ENCODE data around the gene SSH3. TPM values are rescaled to one million over a fixed set of nuclear protein-coding genes. Genes with fewer than 3 reads are reported as not detected.

Gene SSH3
- polyA plus RNA-seq, 1 of the 3 experiments (the other 2 are of a cell fraction): 13.5 TPM

DNA sequence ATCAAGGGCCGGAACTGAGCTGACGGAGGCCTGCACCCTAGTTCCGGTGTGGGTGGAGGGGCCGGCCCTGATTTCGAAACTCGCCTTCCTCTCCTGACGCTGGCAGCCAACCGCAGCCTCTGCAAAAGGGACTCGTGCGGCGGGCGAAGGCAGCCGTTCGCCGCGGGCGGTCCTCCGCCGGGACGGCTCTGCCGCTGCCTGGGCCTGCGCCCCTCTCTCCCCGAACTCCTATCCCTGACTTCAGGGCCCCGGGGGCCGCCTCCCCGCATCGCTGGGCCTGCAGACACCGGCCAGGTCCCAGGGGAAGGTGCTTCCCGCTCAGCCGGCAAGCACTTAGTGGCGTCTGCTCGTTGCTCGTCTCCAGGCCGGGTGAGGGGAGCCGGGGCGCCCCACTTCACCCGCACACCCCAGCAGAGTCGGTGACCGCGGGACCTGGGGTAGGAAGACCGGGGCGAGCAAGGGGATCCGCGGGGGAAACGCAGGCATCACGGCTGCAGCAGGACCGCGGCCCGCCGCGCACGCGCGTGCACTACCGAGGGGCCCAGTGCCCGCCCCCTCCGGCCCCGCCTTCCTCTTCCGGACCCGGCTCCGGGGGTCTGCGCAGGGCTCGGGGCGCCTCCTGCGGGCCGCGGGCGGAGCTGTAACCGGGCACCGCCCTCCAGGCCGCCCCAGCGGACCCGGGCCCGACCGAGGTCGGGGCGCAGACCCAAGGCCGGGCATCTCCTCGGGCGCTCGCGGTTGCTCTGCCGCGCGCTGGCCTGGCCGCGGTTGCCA is 14.7 kb upstream of the SSH3 start (continued):
- TF ChIP-seq, protein P1, sequence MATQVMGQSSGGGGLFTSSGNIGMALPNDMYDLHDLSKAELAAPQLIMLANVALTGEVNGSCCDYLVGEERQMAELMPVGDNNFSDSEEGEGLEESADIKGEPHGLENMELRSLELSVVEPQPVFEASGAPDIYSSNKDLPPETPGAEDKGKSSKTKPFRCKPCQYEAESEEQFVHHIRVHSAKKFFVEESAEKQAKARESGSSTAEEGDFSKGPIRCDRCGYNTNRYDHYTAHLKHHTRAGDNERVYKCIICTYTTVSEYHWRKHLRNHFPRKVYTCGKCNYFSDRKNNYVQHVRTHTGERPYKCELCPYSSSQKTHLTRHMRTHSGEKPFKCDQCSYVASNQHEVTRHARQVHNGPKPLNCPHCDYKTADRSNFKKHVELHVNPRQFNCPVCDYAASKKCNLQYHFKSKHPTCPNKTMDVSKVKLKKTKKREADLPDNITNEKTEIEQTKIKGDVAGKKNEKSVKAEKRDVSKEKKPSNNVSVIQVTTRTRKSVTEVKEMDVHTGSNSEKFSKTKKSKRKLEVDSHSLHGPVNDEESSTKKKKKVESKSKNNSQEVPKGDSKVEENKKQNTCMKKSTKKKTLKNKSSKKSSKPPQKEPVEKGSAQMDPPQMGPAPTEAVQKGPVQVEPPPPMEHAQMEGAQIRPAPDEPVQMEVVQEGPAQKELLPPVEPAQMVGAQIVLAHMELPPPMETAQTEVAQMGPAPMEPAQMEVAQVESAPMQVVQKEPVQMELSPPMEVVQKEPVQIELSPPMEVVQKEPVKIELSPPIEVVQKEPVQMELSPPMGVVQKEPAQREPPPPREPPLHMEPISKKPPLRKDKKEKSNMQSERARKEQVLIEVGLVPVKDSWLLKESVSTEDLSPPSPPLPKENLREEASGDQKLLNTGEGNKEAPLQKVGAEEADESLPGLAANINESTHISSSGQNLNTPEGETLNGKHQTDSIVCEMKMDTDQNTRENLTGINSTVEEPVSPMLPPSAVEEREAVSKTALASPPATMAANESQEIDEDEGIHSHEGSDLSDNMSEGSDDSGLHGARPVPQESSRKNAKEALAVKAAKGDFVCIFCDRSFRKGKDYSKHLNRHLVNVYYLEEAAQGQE (IDR thresholded peaks at IDR 0.05; ENCODE audit: low read depth, low read length): no peak; the same call in 1 of the 2 replicates
- peak; percentile 59 for TF ChIP-seq ELF1 (IDR thresholded peaks at IDR 0.05)
- TF ChIP-seq RXRA (IDR thresholded peaks at IDR 0.05; ENCODE audit: borderline replicate concordance, low read depth): no peak
- TF ChIP-seq TCF12 (IDR thresholded peaks at IDR 0.05): no peak
- TF ChIP-seq JUND (IDR thresholded peaks at IDR 0.05): no peak
- TF ChIP-seq FOXJ3 (CRISPR knock-in tag; IDR thresholded peaks at IDR 0.05): no peak
- TF ChIP-seq MEF2A (IDR thresholded peaks at IDR 0.05; ENCODE audit: borderline replicate concordance, low read depth): no peak
- TF ChIP-seq MXI1 (IDR thresholded peaks at IDR 0.05; ENCODE audit: low read depth, low read length): peak; percentile 30
- TF ChIP-seq, protein P2, sequence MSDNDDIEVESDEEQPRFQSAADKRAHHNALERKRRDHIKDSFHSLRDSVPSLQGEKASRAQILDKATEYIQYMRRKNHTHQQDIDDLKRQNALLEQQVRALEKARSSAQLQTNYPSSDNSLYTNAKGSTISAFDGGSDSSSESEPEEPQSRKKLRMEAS (IDR thresholded peaks at IDR 0.05; ENCODE audit: low read depth): peak; percentile 70; the same call in 1 of the 2 replicates
- no peak for TF ChIP-seq CHD2 (IDR thresholded peaks at IDR 0.05; ENCODE audit: low read length, partially characterized antibody)
- TF ChIP-seq TAF1 (IDR thresholded peaks at IDR 0.05; ENCODE audit: borderline replicate concordance, low read depth, low read length): peak; percentile 64; the same call in 1 of the 2 replicates
- no peak for TF ChIP-seq RCOR1 (IDR thresholded peaks at IDR 0.05; ENCODE audit: low read length)

DNA sequence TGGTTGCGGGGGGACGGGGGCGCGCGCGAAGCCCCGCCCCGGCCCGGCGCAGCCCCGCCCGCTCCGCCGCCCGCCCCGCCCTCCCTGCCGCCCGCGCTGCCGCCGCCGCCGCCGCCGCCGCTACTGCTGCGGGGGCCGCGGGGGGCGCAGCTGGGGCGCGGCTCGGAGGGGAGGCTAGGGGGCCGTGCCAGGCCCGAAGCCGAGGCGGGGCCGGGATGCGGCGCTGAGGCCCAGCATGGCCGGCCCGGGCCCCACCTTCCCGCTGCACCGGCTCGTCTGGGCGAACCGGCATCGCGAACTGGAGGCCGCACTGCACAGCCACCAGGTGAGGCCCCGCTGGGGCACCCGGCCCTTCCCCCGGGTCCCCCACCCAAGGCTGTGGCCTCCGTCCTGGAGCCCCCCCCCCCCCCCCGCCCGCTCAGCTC is 14.1 kb upstream of the SSH3 start, which contains the start of gene ANKRD13D:
Gene ANKRD13D (plus strand): TSS at position 78 of the 425 bp plus-strand sequence. CDS start 158 bp downstream, at position 236.
- no peaks in the 10 kb centered on the region for H3K9me2 ChIP-seq
- H3K9me3 ChIP-seq: no peaks in the 10 kb centered on the region
- H4K20me1 ChIP-seq (ENCODE audit: insufficient read depth): no peaks in the 10 kb centered on the region
- DNase-seq: no peak
- H3K79me2 ChIP-seq (ENCODE audit: insufficient read depth): peaks cover 48% of the 10 kb centered on the region
- no peaks in the 10 kb centered on the region for H3K27me3 ChIP-seq (ENCODE audit: insufficient read depth)
- WGBS (ENCODE audit: low lambda C conversion rate): 0% methylated on average over 4 of the region's 56 CpGs
- peak within 1 kb of the TSS; percentile 86 for H3K9ac ChIP-seq
- H3F3A ChIP-seq (replicated peaks; ENCODE audit: insufficient read depth): peaks cover 18% of the 10 kb centered on the region
- H3K27ac ChIP-seq (ENCODE audit: low read depth in 2 of 2, low read length in 1 of 2): peak within 1 kb of the TSS; percentile 91 to 98
- ChIA-PET CTCF (interaction anchor here (0.7 to 4.4 kb wide), 19 partner anchors 10 to 207 kb away, joined by 3 to 37 read pairs (median 5); partner anchors contain the start of gene POLD4), POLR2A (interaction anchor here (0.6 to 1.6 kb wide), 5 partner anchors 14 to 33 kb away, joined by 3 to 5 read pairs (median 4); partner anchors contain the start of gene SSH3)
- H3K4me1 ChIP-seq (ENCODE audit: control insufficient read depth in 1 of 2, insufficient read depth in 2 of 2, low read depth in 1 of 2, low read length in 1 of 2): peaks cover 12 to 30% of the 10 kb centered on the region in 2 experiments; a peak in 3 of 4 replicates
- peak within 1 kb of the TSS; percentile 62; the same call in 1 of the 2 replicates for H2AFZ ChIP-seq (ENCODE audit: low read depth)
- H3K4me3 ChIP-seq (ENCODE audit: low read depth in 2 of 2, low read length in 1 of 2): peak within 1 kb of the TSS; percentile 65 to 87
- peaks cover 18 to 36% of the 10 kb centered on the region in 2 experiments for H3K36me3 ChIP-seq (replicated peaks in 1 of 2; ENCODE audit: control insufficient read depth in 1 of 2, insufficient read depth in 2 of 2, low read length in 1 of 2)
- H3K4me2 ChIP-seq: peak within 1 kb of the TSS; percentile 99
- TF ChIP-seq, protein P1 (IDR thresholded peaks at IDR 0.05; ENCODE audit: low read depth, low read length): no peak
- TF ChIP-seq EZH2phosphoT487 (IDR thresholded peaks at IDR 0.05; ENCODE audit: borderline replicate concordance, low read depth) (no peak), RCOR1 (IDR thresholded peaks at IDR 0.05; ENCODE audit: low read length) (no peak), NRF1 (IDR thresholded peaks at IDR 0.05; ENCODE audit: low read depth, low read length) (no peak), GABPA (IDR thresholded peaks at IDR 0.05; ENCODE audit: low read depth) (no peak), FOXM1 (IDR thresholded peaks at IDR 0.05; ENCODE audit: low read depth) (no peak), MEF2A (IDR thresholded peaks at IDR 0.05; ENCODE audit: borderline replicate concordance, low read depth) (no peak), MXI1 (IDR thresholded peaks at IDR 0.05; ENCODE audit: low read depth, low read length) (no peak), EP300 (IDR thresholded peaks at IDR 0.05; ENCODE audit: borderline replicate concordance in 1 of 2, low read depth in 1 of 2, low read length in 1 of 2) (no peak), YY1 (IDR thresholded peaks at IDR 0.05; ENCODE audit: low read depth) (no peak)
- TF ChIP-seq, protein P3, sequence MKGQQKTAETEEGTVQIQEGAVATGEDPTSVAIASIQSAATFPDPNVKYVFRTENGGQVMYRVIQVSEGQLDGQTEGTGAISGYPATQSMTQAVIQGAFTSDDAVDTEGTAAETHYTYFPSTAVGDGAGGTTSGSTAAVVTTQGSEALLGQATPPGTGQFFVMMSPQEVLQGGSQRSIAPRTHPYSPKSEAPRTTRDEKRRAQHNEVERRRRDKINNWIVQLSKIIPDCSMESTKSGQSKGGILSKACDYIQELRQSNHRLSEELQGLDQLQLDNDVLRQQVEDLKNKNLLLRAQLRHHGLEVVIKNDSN (IDR thresholded peaks at IDR 0.05; ENCODE audit: borderline replicate concordance, low read depth): no peak
- TF ChIP-seq, protein P4, sequence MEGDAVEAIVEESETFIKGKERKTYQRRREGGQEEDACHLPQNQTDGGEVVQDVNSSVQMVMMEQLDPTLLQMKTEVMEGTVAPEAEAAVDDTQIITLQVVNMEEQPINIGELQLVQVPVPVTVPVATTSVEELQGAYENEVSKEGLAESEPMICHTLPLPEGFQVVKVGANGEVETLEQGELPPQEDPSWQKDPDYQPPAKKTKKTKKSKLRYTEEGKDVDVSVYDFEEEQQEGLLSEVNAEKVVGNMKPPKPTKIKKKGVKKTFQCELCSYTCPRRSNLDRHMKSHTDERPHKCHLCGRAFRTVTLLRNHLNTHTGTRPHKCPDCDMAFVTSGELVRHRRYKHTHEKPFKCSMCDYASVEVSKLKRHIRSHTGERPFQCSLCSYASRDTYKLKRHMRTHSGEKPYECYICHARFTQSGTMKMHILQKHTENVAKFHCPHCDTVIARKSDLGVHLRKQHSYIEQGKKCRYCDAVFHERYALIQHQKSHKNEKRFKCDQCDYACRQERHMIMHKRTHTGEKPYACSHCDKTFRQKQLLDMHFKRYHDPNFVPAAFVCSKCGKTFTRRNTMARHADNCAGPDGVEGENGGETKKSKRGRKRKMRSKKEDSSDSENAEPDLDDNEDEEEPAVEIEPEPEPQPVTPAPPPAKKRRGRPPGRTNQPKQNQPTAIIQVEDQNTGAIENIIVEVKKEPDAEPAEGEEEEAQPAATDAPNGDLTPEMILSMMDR (IDR thresholded peaks at IDR 0.05): no peak
